ENCODE measurements around the gene CLOCK. TPM values are rescaled to one million over a fixed set of nuclear protein-coding genes. Genes with fewer than 3 reads are reported as not detected.

CLOCK gene
- total and polyA plus RNA-seq, 11 donors: 8.3 to 42.1 (median 31.0) TPM

- Histone ChIP-seq H3K4me3 (no peak overlapping the region), H3K36me3 (peaks cover 0 to 1% (median 0%) of the 10 kb centered on the region in 9 donors), H3K27ac (no peak overlapping the region), H3K4me1 (peaks cover 0 to 9% (median 0%) of the 10 kb centered on the region in 12 donors), H3K9me3 (peaks cover 0 to 12% (median 0%) of the 10 kb centered on the region in 12 donors), H3K27me3 (no peaks in the 10 kb centered on the region)
- ATAC-seq (no peak), DNase-seq (no peak)
- TF ChIP-seq CTCF (IDR thresholded peaks at IDR 0.05): no peak
- no peak for TF ChIP-seq POLR2A (IDR thresholded peaks at IDR 0.05)
- intact Hi-C loops (cut with DNase I): no loop called here
These were observed 8.2 kb downstream of the CLOCK start for GRCh38 chr4:55538531-55538930.

DNA sequence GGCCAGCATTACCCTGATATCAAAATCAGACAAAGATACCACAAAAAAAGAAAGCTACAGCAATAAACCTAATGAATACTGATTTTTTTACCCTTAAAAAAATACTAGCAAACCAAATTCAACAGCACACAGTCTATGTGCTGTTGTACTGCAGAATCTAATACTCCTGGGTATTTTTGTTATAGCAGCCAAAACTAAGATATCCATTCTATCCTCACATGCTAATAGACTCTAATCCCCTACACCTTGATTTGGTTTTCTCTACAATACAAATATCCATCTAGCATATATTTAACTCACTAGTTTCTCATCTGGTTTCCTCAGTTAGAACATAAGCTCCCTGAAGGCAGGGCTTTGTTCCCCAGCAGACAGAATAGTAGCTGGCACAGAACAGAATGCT is 12.4 kb downstream of the CLOCK start:
- Histone ChIP-seq H3K4me3 (no peak overlapping the region), H3K4me1 (no peaks in the 10 kb centered on the region), H3K27ac (no peak overlapping the region), H3K27me3 (no peaks in the 10 kb centered on the region), H3K36me3 (peaks cover 0 to 5% (median 0%) of the 10 kb centered on the region in 9 donors), H3K9me3 (peaks cover 0 to 44% (median 6%) of the 10 kb centered on the region in 12 donors)
- no peak for ATAC-seq
- DNase-seq: no peak
- no peak for TF ChIP-seq POLR2A (IDR thresholded peaks at IDR 0.05)
- no peak for TF ChIP-seq CTCF (IDR thresholded peaks at IDR 0.05)
- intact Hi-C loops (cut with DNase I): no loop called here

DNA sequence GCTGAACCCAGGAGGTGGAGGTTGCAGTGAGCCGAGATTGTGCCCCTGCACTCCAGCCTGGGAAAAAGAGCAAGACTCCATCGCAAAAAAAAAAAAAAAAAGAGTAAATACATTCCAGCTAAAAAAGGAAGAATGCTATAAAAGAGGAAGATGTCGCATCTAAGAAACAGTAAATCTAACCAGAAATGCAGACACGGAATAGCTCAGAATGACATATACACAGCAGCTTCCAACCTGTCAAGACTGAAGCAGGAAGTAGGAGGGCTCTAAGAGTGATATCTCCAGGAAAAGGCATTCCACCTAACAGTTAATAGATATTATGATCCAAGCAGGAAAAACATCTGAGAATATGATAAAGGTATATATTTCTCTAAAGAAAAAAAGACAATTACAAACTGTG is 16.0 kb downstream of the CLOCK start:
- TF ChIP-seq CTCF (IDR thresholded peaks at IDR 0.05) (no peak), POLR2A (IDR thresholded peaks at IDR 0.05) (no peak)

DNA sequence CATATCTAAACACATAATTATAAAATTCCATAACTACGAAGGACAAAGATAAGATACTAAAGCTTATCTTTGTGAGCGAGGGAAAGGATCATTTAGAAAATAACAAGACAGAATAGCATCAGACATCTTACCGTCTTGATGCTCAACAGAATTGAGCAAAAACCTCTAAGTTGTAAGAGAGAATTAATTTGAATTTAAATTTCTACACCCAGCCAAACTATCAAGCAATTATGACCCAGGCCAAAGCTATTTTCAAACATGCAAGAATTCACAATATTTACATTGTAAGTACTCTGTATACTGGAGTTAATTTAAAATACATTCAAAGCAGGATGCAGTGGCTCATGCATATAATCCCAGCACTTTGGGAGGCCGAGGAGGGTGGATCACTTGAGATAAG is 16.5 kb downstream of the CLOCK start:
- Histone ChIP-seq H3K36me3 (peaks cover 0 to 5% (median 0%) of the 10 kb centered on the region in 9 donors), H3K4me3 (no peak overlapping the region), H3K4me1 (peaks cover 0 to 3% (median 0%) of the 10 kb centered on the region in 12 donors), H3K27ac (no peak overlapping the region), H3K9me3 (peaks cover 0 to 44% (median 6%) of the 10 kb centered on the region in 12 donors), H3K27me3 (no peaks in the 10 kb centered on the region)
- ATAC-seq: no peak
- TF ChIP-seq POLR2A (IDR thresholded peaks at IDR 0.05): no peak
- no peak for TF ChIP-seq CTCF (IDR thresholded peaks at IDR 0.05)
- 77 to 82% (median 79%) methylated on average over 4 of the region's 4 CpGs for WGBS, 4 donors
- intact Hi-C loops (cut with DNase I): no loop called here
- DNase-seq: no peak

More for the DNA sequence above, 16.0 kb downstream of the CLOCK start:
- Histone ChIP-seq H3K4me1 (no peaks in the 10 kb centered on the region), H3K27ac (no peak overlapping the region), H3K9me3 (peaks cover 0 to 44% (median 6%) of the 10 kb centered on the region in 12 donors), H3K27me3 (no peaks in the 10 kb centered on the region), H3K36me3 (peaks cover 0 to 5% (median 0%) of the 10 kb centered on the region in 9 donors), H3K4me3 (no peak overlapping the region)
- DNase-seq (no peak), ATAC-seq (no peak)
- 84 to 91% (median 86%) methylated on average over 4 of the region's 4 CpGs for WGBS, 4 donors
- intact Hi-C loops (cut with DNase I): no loop called here
